Measurements from ENCODE around the gene PKP2.

PKP2 gene

GRCh38 chr12:32918890-32919801, 22.6 kb upstream of the PKP2 start:
- Histone ChIP-seq H4K12ac (ENCODE audit: low read depth, low read length) (no peak overlapping the region), H3K14ac (ENCODE audit: low read length) (no peak overlapping the region), H3K23ac (ENCODE audit: low read length) (no peak overlapping the region), H2BK5ac (ENCODE audit: low read depth, low read length, poor library complexity) (no peak overlapping the region), H3K4ac (ENCODE audit: low read depth, low read length) (no peak overlapping the region), H4K8ac (ENCODE audit: low read depth, low read length) (no peak overlapping the region), H3K4me1 (ENCODE audit: control insufficient read depth in 1 of 2, insufficient read depth in 2 of 2, low read length in 2 of 2) (no peaks in the 10 kb centered on the region), H3K9ac (ENCODE audit: low read length) (no peak overlapping the region), H3K9me3 (ENCODE audit: insufficient read depth, low read depth, low read length) (no peaks in the 10 kb centered on the region), H2BK12ac (ENCODE audit: low read length) (no peak overlapping the region), H3K18ac (ENCODE audit: low read length) (no peak overlapping the region), H3K4me2 (ENCODE audit: low read length) (no peak overlapping the region), H3K79me1 (ENCODE audit: low read length) (no peaks in the 10 kb centered on the region), H3K79me2 (ENCODE audit: control insufficient read depth, insufficient read depth, low read length, poor library complexity) (no peaks in the 10 kb centered on the region), H2AK5ac (ENCODE audit: low read length) (no peak overlapping the region), H2BK120ac (ENCODE audit: insufficient read depth, low read length, poor library complexity) (no peak overlapping the region), H3K27ac (ENCODE audit: low read depth, low read length) (no peak overlapping the region), H2AFZ (ENCODE audit: insufficient read depth, low read length, poor library complexity) (no peak overlapping the region), H3K27me3 (ENCODE audit: insufficient read depth, low read length) (no peaks in the 10 kb centered on the region), H3K36me3 (ENCODE audit: control insufficient read depth in 1 of 2, insufficient read depth in 2 of 2, low read length in 2 of 2) (no peaks in the 10 kb centered on the region), H4K91ac (ENCODE audit: low read depth, low read length) (no peak overlapping the region), H3K4me3 (ENCODE audit: low read depth, low read length) (no peak overlapping the region)
- peak; percentile 35 to 70 for DNase-seq
- WGBS (ENCODE audit: extremely low coverage, insufficient coverage, insufficient read length) = no CpG with 5 or more reads among the region's 11 CpGs

- H2AFZ ChIP-seq (ENCODE audit: insufficient read depth, low read length, poor library complexity) = no peak overlapping the region
- no peak overlapping the region for H3K4ac ChIP-seq (ENCODE audit: low read depth, low read length)
- H3K23ac ChIP-seq (ENCODE audit: low read length) = no peak overlapping the region
- no peak overlapping the region for H2BK5ac ChIP-seq (ENCODE audit: low read depth, low read length, poor library complexity)
- H3K9me3 ChIP-seq (ENCODE audit: insufficient read depth, low read depth, low read length) = no peaks in the 10 kb centered on the region
- no peak for DNase-seq
- no peak overlapping the region for H3K18ac ChIP-seq (ENCODE audit: low read length)
- H3K9ac ChIP-seq (ENCODE audit: low read length) = no peak overlapping the region
- no peak overlapping the region for H2AK5ac ChIP-seq (ENCODE audit: low read length)
- H3K4me2 ChIP-seq (ENCODE audit: low read length) = no peak overlapping the region
- no peak overlapping the region for H3K14ac ChIP-seq (ENCODE audit: low read length)
- no peak overlapping the region for H4K91ac ChIP-seq (ENCODE audit: low read depth, low read length)
- H2BK12ac ChIP-seq (ENCODE audit: low read length) = no peak overlapping the region
- H3K79me1 ChIP-seq (ENCODE audit: low read length) = no peaks in the 10 kb centered on the region
- no peak overlapping the region for H2BK120ac ChIP-seq (ENCODE audit: insufficient read depth, low read length, poor library complexity)
- H3K4me1 ChIP-seq (ENCODE audit: control insufficient read depth in 1 of 2, insufficient read depth in 2 of 2, low read length in 2 of 2) = no peaks in the 10 kb centered on the region
- H3K27ac ChIP-seq (ENCODE audit: low read depth, low read length) = no peak overlapping the region
- H4K12ac ChIP-seq (ENCODE audit: low read depth, low read length) = no peak overlapping the region
- H3K79me2 ChIP-seq (ENCODE audit: control insufficient read depth, insufficient read depth, low read length, poor library complexity) = no peaks in the 10 kb centered on the region
- H3K27me3 ChIP-seq (ENCODE audit: insufficient read depth, low read length) = no peaks in the 10 kb centered on the region
- H4K8ac ChIP-seq (ENCODE audit: low read depth, low read length) = no peak overlapping the region
- no peaks in the 10 kb centered on the region for H3K36me3 ChIP-seq (ENCODE audit: control insufficient read depth in 1 of 2, insufficient read depth in 2 of 2, low read length in 2 of 2)
- H3K4me3 ChIP-seq (ENCODE audit: low read depth, low read length) = no peak overlapping the region
Measured at GRCh38 chr12:32917094-32917611, 20.6 kb upstream of the PKP2 start.

- Histone ChIP-seq H2AFZ (ENCODE audit: insufficient read depth, low read length, poor library complexity) (no peak overlapping the region), H3K4me1 (ENCODE audit: control insufficient read depth in 1 of 2, insufficient read depth in 2 of 2, low read length in 2 of 2) (peaks cover 0 to 3% of the 10 kb centered on the region in 2 experiments), H2AK5ac (ENCODE audit: low read length) (no peak overlapping the region), H3K4ac (ENCODE audit: low read depth, low read length) (no peak overlapping the region), H3K4me2 (ENCODE audit: low read length) (no peak overlapping the region), H3K9ac (ENCODE audit: low read length) (no peak overlapping the region), H3K14ac (ENCODE audit: low read length) (no peak overlapping the region), H4K91ac (ENCODE audit: low read depth, low read length) (no peak overlapping the region), H3K18ac (ENCODE audit: low read length) (no peak overlapping the region), H2BK120ac (ENCODE audit: insufficient read depth, low read length, poor library complexity) (no peak overlapping the region), H3K36me3 (ENCODE audit: control insufficient read depth in 1 of 2, insufficient read depth in 2 of 2, low read length in 2 of 2) (no peaks in the 10 kb centered on the region), H4K12ac (ENCODE audit: low read depth, low read length) (no peak overlapping the region), H3K79me1 (ENCODE audit: low read length) (no peaks in the 10 kb centered on the region), H2BK5ac (ENCODE audit: low read depth, low read length, poor library complexity) (no peak overlapping the region), H3K79me2 (ENCODE audit: control insufficient read depth, insufficient read depth, low read length, poor library complexity) (no peaks in the 10 kb centered on the region), H3K27me3 (ENCODE audit: insufficient read depth, low read length) (no peaks in the 10 kb centered on the region), H3K27ac (ENCODE audit: low read depth, low read length) (no peak overlapping the region), H3K9me3 (ENCODE audit: insufficient read depth, low read depth, low read length) (no peaks in the 10 kb centered on the region), H2BK12ac (ENCODE audit: low read length) (no peak overlapping the region), H4K8ac (ENCODE audit: low read depth, low read length) (no peak overlapping the region), H3K23ac (ENCODE audit: low read length) (no peak overlapping the region), H3K4me3 (ENCODE audit: low read depth, low read length) (no peak overlapping the region)
- no peak for DNase-seq
- no CpG with 5 or more reads among the region's 10 CpGs for WGBS (ENCODE audit: extremely low coverage, insufficient coverage, insufficient read length)
Measured at GRCh38 chr12:32907898-32908476, 11.4 kb upstream of the PKP2 start.

- Histone ChIP-seq H3K18ac (ENCODE audit: low read length) (no peak overlapping the region), H2AFZ (ENCODE audit: insufficient read depth, low read length, poor library complexity) (no peak overlapping the region), H3K9ac (ENCODE audit: low read length) (no peak overlapping the region), H3K14ac (ENCODE audit: low read length) (no peak overlapping the region), H3K9me3 (ENCODE audit: insufficient read depth, low read depth, low read length) (no peaks in the 10 kb centered on the region), H3K4me3 (ENCODE audit: low read depth, low read length) (no peak overlapping the region), H4K12ac (ENCODE audit: low read depth, low read length) (no peak overlapping the region), H3K27me3 (ENCODE audit: insufficient read depth, low read length) (no peaks in the 10 kb centered on the region), H3K79me2 (ENCODE audit: control insufficient read depth, insufficient read depth, low read length, poor library complexity) (no peaks in the 10 kb centered on the region), H4K91ac (ENCODE audit: low read depth, low read length) (no peak overlapping the region), H2BK5ac (ENCODE audit: low read depth, low read length, poor library complexity) (no peak overlapping the region), H2BK120ac (ENCODE audit: insufficient read depth, low read length, poor library complexity) (no peak overlapping the region), H3K4me1 (ENCODE audit: control insufficient read depth in 1 of 2, insufficient read depth in 2 of 2, low read length in 2 of 2) (peaks cover 0 to 3% of the 10 kb centered on the region in 2 experiments), H2BK12ac (ENCODE audit: low read length) (no peak overlapping the region), H3K27ac (ENCODE audit: low read depth, low read length) (no peak overlapping the region), H3K4me2 (ENCODE audit: low read length) (no peak overlapping the region), H4K8ac (ENCODE audit: low read depth, low read length) (no peak overlapping the region), H3K4ac (ENCODE audit: low read depth, low read length) (no peak overlapping the region), H3K36me3 (ENCODE audit: control insufficient read depth in 1 of 2, insufficient read depth in 2 of 2, low read length in 2 of 2) (no peaks in the 10 kb centered on the region), H3K79me1 (ENCODE audit: low read length) (peaks cover 2% of the 10 kb centered on the region), H2AK5ac (ENCODE audit: low read length) (no peak overlapping the region), H3K23ac (ENCODE audit: low read length) (no peak overlapping the region)
- no CpG with 5 or more reads among the region's 2 CpGs for WGBS (ENCODE audit: extremely low coverage, insufficient coverage, insufficient read length)
- no peak for DNase-seq
Measured at GRCh38 chr12:32907166-32907565, 10.6 kb upstream of the PKP2 start.
